Osteocyte (in vitro differentiated cells): ENCODE results near the gene FTO. TPM values are rescaled to one million over a fixed set of nuclear protein-coding genes. Genes with fewer than 3 reads are reported as not detected.
A peak's percentile ranks its signal among the peaks of the same experiment; 100 is the strongest.
"Not testable (repeated sequence)": the region's sequence is repeated elsewhere in the genome, so short reads cannot be mapped to it uniquely, and the experiment has no call there.

Source experiments
- DNase-seq: peaks from one replicate; pipeline ENCODE4 v3.0.0; 2021; ENCODE audit warnings: mixed read lengths; ENCODE audit not compliant: unreplicated experiment; ENCODE audit errors: extremely low spot score
- H3K27ac Mint-ChIP-seq: one replicate; pipeline ENCODE4 v1.8.0; 2021; ENCODE audit warnings: mild to moderate bottlenecking, mixed read lengths; ENCODE audit not compliant: unreplicated experiment
- H3K27me3 Mint-ChIP-seq: one replicate; pipeline ENCODE4 v1.8.0; 2021; ENCODE audit warnings: mixed read lengths; ENCODE audit not compliant: unreplicated experiment
- H3K36me3 Mint-ChIP-seq: one replicate; pipeline ENCODE4 v1.8.0; 2021; ENCODE audit warnings: mixed read lengths; ENCODE audit not compliant: unreplicated experiment
- H3K4me1 Mint-ChIP-seq: one replicate; pipeline ENCODE4 v1.8.0; 2021; ENCODE audit warnings: mixed read lengths; ENCODE audit not compliant: unreplicated experiment
- H3K4me3 Mint-ChIP-seq: one replicate; pipeline ENCODE4 v1.8.0; 2021; ENCODE audit warnings: mild to moderate bottlenecking, moderate library complexity, mixed read lengths; ENCODE audit not compliant: unreplicated experiment
- H3K9me3 Mint-ChIP-seq: one replicate; pipeline ENCODE4 v1.8.0; 2021; ENCODE audit warnings: mixed read lengths; ENCODE audit not compliant: unreplicated experiment
- CTCF ChIP-seq: fragments of 200-600 bp; sonication (generic); IDR thresholded peaks from 2 replicates; pipeline ENCODE4 v1.5.0; 2021; ENCODE audit warnings: antibody characterized with exemption, mild to moderate bottlenecking, moderate library complexity
- total RNA-seq: library from RNA; stranded (reverse); gene quantifications from 2 replicates; pipeline ENCODE4 v1.2.1, GENCODE V29; 2021

FTO gene
- total RNA-seq, 1 donor from 2014 or later, result 108 TPM

GRCh38 chr16:53690771-53691170 is 13.2 kb upstream of the FTO start:
- no peak overlapping the region for H3K4me3 Mint-ChIP-seq
- no peaks in the 10 kb centered on the region for H3K9me3 Mint-ChIP-seq
- H3K27ac Mint-ChIP-seq, result no peak overlapping the region
- H3K4me1 Mint-ChIP-seq, result no peaks in the 10 kb centered on the region
- peaks cover 21% of the 10 kb centered on the region for H3K36me3 Mint-ChIP-seq
- no peaks in the 10 kb centered on the region for H3K27me3 Mint-ChIP-seq
- no peak for TF ChIP-seq CTCF
- DNase-seq, result no peak

GRCh38 chr16:53692146-53692545 is 11.8 kb upstream of the FTO start:
- H3K36me3 Mint-ChIP-seq, result peaks cover 24% of the 10 kb centered on the region
- TF ChIP-seq CTCF, result peak; percentile 21
- H3K9me3 Mint-ChIP-seq, result no peaks in the 10 kb centered on the region
- H3K4me3 Mint-ChIP-seq, result no peak overlapping the region
- no peaks in the 10 kb centered on the region for H3K27me3 Mint-ChIP-seq
- DNase-seq, result no peak
- H3K4me1 Mint-ChIP-seq, result no peaks in the 10 kb centered on the region
- H3K27ac Mint-ChIP-seq, result no peak overlapping the region

GRCh38 chr16:53693320-53693719 is 10.6 kb upstream of the FTO start:
- H3K27ac Mint-ChIP-seq, result no peak overlapping the region
- H3K4me1 Mint-ChIP-seq, result no peaks in the 10 kb centered on the region
- H3K4me3 Mint-ChIP-seq, result no peak overlapping the region
- no peaks in the 10 kb centered on the region for H3K27me3 Mint-ChIP-seq
- no peaks in the 10 kb centered on the region for H3K9me3 Mint-ChIP-seq
- TF ChIP-seq CTCF, result no peak
- no peak for DNase-seq
- H3K36me3 Mint-ChIP-seq, result peaks cover 24% of the 10 kb centered on the region

- H3K27me3 Mint-ChIP-seq, result no peaks in the 10 kb centered on the region
- no peak for TF ChIP-seq CTCF
- H3K4me1 Mint-ChIP-seq, result no peaks in the 10 kb centered on the region
- H3K9me3 Mint-ChIP-seq, result no peaks in the 10 kb centered on the region
- no peak overlapping the region for H3K4me3 Mint-ChIP-seq
- H3K36me3 Mint-ChIP-seq, result peaks cover 24% of the 10 kb centered on the region
- no peak overlapping the region for H3K27ac Mint-ChIP-seq
- no peak for DNase-seq
Measured at GRCh38 chr16:53695070-53695469, 8.9 kb upstream of the FTO start.

- H3K4me3 Mint-ChIP-seq, H3K27ac Mint-ChIP-seq, H3K4me1 Mint-ChIP-seq, H3K27me3 Mint-ChIP-seq, H3K9me3 Mint-ChIP-seq, DNase-seq: not testable (repeated sequence)
- H3K36me3 Mint-ChIP-seq, result peaks cover 13% of the 10 kb centered on the region
Measured at GRCh38 chr16:53698271-53698670, 5.7 kb upstream of the FTO start.

- peaks cover 14% of the 10 kb centered on the region for H3K36me3 Mint-ChIP-seq
- peak overlapping the region; percentile 100 for H3K4me3 Mint-ChIP-seq
- TF ChIP-seq CTCF, result no peak
- no peaks in the 10 kb centered on the region for H3K9me3 Mint-ChIP-seq
- peaks cover 20% of the 10 kb centered on the region for H3K4me1 Mint-ChIP-seq
- peak overlapping the region; percentile 96 for H3K27ac Mint-ChIP-seq
- no peaks in the 10 kb centered on the region for H3K27me3 Mint-ChIP-seq
- DNase-seq, result no peak
Measured at GRCh38 chr16:53704445-53704813, 473 bp downstream of the FTO start.
